Fibroblast of gingiva (primary cell): ENCODE data around the gene MTSS2.

ENCODE experiments used
- DNase-seq: peaks from one replicate; pipeline ENCODE4 v3.0.0-alpha.2; 2011; ENCODE audit warnings: low read depth

The MTSS2 gene

GRCh38 chr16:70700101-70701020 is 14.5 kb upstream of the MTSS2 start:
- DNase-seq, result peak; percentile 17

GRCh38 chr16:70699696-70700095 is 13.8 kb upstream of the MTSS2 start:
- DNase-seq, result no peak

DNA sequence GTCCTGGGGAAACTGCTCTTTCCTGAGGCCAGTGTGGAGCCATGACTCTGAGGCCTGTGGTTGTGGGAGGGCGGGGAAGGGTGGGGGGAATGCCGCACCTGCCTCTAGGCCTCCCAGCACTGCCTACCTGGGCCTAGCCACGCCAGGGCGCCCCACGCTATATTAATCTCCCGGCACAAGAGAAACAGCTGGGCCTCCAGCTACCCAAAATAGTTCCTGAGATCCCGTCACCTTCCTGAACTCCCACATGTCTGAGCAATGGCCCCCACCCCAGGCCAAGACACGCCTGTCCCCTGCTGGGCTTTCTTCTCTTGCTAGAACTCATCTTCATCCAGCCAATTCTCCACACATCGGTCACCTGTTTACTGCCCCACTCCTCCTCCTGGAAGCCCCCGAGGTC is 13.0 kb upstream of the MTSS2 start:
- no peak for DNase-seq

DNA sequence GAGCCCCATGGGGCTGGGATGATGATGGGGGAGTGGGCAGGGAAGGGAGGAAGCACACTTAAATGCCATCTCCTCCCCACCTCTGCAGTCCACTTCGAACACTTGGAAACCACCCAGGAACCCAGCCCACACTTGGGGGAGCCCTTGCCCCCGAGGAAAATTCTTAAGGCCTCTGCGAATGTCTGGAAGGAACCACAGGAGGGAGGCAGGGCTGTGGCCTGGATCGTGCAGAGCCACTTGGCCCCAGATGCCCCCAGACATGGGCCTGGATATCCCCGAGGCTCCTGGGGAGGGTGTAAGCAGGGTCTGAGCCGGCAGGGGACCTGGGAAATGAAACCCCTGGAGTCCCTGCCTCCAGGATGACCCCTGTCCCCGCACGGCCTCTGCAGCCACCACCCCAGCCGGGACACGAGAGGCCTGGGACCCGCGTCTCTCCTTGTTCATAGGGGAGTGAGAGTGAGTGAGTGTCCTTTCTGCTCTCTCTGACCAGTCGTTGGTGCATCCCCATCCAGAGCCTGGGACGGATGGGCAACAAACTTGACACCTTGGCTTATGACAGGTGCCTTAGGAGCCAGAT is 11.8 kb upstream of the MTSS2 start:
- peak; percentile 34 for DNase-seq

DNA sequence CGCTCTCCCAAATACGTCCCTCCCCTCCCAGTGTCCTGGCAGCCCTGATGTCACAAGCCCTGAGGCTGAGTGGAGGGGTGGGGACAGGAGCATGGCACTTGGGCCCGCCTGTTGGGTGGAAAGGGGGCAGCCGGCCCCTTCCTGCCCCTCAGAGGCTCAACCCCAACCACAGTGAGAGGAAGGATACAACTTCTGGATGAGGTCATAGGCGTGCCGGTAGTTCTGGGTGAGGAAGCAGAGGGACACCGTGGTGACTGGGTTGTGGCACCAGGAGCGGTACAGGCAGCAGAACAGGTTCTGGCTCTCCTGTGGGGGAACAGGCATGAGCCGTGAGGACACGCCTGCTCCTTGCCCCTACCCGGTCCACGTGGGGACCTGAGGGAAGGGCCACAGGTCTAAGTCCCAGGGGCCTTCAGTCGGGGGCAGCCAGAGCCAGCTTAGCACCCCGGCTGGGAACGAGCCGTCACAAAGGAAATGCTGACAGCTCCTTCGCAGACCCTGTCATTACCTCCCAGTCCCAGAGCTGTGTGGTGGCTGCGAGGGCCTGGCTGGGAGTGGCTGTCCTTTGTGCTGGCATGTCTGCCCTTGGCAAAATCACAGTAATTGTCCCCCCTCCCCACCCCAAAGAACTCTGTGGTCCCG is 11.2 kb upstream of the MTSS2 start:
- no peak for DNase-seq

DNA sequence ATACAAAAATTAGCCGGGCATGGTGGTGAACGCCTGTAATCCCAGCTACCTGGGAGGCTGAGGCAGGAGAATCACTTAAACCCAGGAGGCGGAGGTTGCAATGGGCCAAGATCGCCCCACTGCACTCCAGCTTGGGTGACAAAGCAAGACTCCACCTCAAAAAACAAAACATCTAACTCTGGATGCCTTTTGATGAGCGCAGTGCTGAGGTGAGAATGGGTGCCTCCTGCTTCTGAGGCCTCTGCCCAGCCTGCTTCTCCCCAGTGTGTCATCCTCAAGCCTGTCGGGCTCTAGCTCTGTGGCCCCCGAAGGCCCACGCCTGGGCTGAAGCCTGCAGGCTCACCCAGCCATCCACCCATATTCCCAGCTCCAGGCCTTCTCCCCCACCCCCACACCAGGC is 10.5 kb upstream of the MTSS2 start:
- DNase-seq, result no peak

DNA sequence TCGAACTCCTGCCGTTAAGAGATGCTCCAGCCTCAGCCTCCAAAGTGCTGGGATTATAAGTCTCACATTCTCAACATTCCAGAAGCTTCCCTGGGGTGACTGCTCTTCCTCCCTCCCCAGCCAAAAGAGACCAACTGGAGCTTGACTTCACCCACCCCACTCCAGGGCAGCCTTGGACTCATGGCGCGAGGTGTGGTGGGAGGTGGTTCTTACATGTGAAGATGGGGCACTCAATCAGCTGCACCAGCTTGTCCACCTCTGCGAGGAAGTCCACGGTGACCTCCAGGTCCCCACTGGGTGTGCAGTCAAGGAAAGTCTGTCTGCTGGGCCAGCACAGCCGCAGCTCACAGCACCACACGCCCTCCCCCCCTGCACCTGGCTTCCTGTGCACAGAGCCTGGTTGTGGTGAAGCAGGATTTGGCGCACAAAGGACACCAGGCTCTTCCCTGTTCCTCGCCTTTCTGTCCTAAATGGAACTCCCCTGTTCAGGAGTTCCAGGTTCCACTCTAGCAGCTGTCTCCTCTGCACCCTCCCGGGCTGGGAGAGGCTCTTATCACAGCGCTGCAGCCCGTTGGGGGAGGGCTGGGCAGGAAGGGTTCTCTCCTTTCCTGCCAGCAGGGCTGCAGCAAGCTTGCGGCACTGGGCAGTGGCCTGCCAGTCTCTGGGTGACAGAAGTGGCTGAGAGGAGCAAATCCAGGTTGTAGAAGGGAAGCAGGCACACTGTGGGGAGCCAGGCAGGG is 9.6 kb upstream of the MTSS2 start:
- DNase-seq, result no peak

GRCh38 chr16:70694868-70695218 is 9.0 kb upstream of the MTSS2 start:
- DNase-seq, result no peak

DNA sequence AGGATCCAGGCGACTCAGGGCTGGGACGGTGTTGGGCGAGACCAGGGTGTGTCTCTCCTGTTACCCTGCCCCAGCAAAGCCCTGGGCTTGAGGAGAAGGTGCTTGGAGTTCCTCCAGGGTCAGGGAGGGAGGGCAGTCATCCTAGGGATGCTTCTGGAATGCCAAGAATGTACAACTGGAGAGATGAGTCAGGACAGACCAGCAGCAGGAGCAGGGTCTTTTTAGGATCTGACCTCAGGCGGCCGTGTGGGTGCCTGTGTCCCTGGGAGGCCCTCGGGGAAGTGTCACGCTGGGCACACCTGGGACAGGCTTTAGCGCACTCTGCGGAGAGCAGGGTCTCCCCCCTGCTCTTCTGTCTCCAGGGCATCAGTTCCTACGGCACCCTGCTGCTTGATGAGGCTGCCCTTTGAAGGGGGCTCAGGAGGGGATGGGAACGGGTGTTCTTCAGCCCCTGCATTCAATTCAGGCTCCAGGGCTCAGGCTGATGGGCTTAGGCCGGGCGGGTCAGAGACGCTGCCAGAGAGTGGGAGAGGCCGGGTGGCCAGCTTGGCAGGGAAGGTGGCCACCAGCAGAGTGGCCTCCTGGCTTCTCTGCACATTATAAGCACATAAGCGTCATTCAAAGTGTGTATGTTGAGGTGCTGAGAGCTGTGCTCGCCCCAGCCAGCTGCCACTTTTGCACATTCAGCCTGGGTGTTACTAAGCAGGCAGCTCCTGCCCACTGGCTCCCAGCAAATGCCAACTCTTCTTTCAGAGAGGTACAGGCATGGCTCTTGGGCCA is 8.4 kb upstream of the MTSS2 start:
- DNase-seq, result peak; percentile 91

DNA sequence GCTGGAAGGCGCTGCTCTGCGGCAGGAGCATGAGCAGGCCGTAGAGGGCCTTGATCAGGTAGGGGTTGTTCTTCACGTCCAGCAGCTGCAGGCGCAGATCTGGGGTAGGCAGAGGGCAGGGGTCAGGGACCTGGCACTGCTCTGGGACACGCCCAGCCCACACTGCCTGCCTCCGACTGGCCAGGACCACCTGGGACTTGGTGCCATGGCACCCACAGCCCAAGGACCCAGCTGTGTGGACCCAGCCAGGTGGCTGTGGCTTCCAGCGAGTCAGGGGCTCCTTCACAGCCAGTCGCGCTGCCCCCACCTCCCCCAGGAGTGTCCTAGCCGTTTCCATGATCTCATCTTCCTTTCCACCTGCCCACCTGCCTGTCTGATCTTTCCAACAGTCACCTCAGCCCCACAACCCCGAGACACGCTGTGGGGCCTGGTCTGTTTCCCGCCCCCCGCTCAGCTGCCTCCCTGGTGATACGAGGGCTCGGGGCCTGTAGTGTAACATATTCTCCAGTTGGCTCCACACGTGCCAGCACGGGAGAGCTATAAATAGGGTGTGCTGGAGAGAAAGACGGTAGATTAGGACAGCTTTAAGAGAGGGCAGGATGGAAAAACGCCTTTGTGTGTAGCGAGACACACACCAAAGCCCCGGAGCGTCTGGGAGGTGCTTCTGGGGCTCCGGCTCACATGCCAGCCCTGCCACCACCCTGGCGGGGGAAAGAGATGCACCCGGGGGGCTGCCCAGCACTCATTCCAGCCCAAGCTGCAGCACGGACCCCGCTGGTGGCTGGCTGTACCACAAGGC is 7.2 kb upstream of the MTSS2 start:
- no peak for DNase-seq

DNA sequence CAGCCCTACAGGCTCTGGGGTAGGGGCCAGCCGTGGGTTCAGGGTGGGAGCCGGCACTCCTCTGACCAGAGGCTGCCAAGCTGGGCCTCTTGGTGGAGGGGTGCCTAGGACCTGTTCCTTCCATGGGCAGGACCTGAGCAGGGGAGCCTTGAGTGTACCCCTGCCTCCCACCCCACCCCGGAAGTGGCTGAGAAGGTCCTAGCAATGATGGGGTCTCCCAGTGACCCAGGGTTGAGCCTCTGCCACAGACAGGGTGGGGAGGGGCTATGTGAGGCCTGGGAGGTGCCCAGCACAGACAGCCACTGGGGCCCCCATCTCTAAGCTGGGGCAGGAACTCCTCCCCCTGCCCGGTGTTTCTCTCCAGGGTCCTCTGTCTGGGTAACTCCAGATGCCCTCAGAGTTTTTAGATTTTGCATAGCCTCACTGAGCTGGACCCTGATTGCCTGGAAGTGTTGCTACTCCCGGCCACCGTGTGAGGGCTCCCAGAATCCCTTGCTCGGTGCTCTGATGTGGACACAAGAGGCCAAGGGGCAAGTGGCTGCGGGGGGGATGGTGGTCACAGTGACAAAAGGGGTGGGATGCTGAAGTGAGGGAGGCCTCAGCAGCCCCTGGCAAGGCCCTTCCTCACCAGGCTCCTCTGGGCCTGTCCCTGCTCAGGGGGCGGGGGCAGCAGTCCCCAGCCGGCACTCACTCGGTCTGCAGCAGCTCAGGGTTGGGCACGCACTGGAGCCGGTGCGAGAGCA is 6.4 kb upstream of the MTSS2 start:
- DNase-seq, result no peak

- peak; percentile 100 for DNase-seq
These were observed 5.6 kb upstream of the MTSS2 start for GRCh38 chr16:70691223-70692129.

DNA sequence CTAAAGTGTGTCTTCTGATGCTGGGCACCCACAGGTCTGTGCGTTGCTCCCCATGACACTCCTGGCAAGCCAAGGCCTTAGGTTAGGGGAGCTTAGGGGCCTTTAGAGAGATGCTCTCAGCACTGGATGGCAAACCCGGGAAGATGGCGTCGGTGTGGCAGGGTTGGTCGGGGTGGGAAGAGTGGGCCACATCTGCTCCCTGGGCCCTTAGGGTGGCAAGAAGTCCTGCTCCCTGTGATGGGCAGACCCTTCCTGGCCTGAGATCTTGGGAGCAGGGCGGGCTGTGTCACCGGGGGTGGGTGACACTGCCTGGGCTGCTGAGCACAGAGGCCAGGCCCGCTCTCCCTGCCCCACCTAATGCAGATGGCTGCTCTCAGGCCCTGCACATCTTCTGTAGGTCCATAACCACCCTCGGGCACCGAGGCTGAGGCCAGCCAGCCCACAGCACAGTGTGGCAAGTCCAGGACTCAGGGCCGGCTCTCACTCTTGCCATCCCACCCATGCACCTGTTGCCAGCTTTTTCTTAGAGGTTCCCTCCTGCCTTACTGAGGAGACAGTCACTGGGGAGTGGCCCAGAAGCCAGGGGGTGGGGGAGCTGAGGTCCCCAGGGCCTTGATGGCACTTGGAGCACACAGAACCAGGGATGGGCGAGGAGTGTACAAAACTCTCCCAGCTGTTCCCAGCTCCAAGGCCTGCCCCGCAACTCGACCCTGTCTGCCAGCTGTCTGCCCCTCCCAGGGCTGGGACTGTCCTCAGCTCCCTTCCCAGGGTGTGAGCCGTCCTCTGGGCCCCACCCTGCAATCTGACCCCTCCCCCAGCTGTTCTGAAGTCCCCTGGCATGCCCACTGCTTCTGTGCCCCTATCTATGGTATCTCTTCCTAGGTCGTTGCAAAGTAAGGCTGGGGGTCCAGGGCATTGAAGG is 4.4 kb upstream of the MTSS2 start:
- peak; percentile 49 for DNase-seq

GRCh38 chr16:70689035-70689969 is 3.4 kb upstream of the MTSS2 start:
- no peak for DNase-seq

DNA sequence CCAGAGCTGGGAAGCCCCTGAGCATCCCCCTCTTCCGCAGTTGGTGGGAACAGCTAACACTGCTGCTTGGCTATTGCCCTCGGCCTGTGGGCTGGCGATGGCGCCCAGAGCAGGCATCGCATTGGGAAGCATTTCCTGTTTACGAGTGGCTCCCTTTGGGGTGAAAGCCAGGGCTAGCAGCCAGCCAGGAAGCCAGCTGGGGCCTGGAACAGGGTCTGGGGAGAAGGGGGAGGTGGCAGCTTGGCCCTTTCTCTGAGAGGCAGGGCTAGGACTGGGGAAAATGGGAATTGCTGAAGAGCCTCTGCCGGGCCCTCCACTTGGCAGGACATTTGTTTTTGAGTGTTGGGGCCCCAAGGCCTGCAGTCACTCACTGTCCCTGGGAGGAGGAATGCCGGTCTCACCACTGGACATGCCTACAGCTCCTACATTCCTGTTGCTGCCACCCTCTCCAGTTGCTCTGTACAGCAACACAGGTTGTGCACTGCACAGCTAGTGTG is 2.4 kb upstream of the MTSS2 start:
- DNase-seq, result peak; percentile 91

DNA sequence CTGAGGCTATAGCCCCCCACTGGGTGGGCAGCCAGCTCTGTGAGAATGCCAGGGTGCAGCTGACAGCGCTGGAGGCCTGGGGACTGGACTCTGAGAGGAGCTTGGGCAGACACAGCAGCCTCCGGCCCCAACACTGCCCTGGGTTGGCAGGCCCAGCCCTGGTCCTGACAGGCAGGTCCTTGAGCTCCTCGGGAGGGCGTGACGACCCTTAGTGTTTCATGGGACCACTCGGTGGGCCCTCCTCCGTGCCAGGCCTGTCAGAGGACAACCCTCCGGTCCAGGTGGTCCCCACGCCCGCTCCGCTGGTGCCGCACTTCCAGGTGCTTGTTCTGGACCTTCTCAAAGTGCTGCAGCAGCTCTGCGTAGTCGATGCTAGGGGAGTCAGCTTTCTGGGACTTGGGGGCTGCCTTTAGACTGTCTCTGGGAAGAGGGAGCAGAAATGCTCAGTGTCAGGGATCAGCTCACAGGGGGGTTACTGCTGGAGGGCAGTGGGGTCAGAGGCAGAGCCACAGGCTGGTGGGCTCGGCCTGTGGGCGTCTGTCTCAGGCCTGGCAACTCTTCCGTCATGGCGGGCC is 1.9 kb upstream of the MTSS2 start:
- DNase-seq, result no peak
